Raji (cell line): Measurements from ENCODE around the gene ARHGAP45.
A peak's percentile ranks its signal among the peaks of the same experiment; 100 is the strongest.

Experiments used
- POLR2A ChIP-seq: IDR thresholded peaks from 2 replicates; pipeline ENCODE4 v1.6.1; 2011; ENCODE audit warnings: low read depth, low read length, control low read depth; ENCODE audit not compliant: insufficient read depth

ARHGAP45 gene

GRCh38 chr19:1069009-1069779, 2.2 kb downstream of the ARHGAP45 start:
- TF ChIP-seq POLR2A = peak; percentile 84

- no peak for TF ChIP-seq POLR2A
Observed at GRCh38 chr19:1070576-1070930, 3.6 kb downstream of the ARHGAP45 start.

DNA sequence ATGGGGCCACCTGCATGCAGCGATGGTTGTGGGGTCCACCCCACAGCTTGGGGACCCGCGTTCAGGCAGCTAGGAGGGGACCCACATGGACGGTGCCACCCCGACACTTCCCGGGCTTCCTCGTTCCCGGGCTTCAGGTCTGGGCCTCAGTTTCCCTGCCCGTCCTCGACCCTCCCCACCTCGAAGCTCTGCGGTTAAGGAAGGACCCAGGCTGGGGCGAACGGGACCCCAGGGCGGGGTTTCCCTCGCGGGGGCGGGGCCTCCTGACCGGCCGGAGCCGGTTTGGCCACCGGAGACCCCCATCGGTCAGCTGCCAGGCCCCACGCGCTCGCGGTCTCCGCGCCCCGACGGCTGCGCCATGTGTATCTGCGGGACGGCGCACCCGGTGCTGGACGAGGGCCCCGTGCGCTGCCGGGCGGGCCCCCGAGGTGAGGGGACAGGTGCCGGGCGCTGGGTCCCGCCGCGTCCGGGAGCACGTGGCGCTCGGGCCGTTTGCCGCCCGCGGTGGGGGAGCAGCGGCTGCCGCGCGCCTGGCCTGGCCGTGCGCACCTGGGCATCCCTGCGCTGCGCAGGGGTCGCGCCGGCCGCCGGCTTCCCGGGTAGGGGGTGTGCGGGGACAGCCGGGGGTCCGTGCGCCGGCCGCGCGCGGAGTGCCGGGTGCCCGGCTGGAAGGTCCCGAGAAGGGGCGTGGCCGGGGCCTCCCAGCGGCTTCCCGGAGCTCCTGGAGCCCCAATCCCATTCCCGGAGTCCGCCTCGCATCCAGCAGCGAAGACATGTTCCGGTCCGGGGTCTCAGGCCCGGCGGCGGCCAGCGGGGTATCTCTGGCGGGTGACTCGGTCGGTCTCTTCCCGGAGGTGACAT, 4.2 kb downstream of the ARHGAP45 start:
- TF ChIP-seq POLR2A = no peak

DNA sequence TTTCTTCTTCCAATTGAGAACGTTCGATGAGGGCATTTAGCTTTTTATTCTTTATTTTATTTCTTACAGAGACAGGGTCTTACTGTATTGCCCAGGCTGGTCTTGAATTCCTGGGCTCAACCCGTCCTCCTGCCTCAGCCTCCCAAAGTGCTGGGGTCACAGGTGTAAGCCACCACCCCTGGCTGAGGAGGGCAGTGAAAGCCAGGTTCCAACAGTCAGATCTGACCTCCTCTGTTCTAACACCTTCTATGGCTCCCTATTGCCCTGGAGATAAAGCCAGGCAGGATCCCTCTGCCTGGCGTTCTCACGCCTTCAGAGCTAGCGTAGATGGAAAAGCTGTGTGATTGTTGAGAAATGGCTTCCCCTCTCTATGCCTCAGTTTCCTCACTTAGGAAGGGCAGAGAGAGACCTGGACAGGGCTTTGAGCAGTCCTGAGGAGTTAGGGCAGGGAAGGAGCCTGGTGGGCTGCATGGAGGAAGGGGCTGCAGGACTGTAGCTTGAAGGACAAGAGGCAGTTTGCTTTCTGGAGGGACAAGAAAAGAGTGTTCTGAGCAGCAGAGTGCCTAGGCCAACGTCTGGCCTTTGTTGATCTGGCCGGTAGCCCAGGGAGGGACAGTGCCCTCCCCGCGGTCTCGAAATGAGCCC, 5.5 kb downstream of the ARHGAP45 start:
- TF ChIP-seq POLR2A = no peak

DNA sequence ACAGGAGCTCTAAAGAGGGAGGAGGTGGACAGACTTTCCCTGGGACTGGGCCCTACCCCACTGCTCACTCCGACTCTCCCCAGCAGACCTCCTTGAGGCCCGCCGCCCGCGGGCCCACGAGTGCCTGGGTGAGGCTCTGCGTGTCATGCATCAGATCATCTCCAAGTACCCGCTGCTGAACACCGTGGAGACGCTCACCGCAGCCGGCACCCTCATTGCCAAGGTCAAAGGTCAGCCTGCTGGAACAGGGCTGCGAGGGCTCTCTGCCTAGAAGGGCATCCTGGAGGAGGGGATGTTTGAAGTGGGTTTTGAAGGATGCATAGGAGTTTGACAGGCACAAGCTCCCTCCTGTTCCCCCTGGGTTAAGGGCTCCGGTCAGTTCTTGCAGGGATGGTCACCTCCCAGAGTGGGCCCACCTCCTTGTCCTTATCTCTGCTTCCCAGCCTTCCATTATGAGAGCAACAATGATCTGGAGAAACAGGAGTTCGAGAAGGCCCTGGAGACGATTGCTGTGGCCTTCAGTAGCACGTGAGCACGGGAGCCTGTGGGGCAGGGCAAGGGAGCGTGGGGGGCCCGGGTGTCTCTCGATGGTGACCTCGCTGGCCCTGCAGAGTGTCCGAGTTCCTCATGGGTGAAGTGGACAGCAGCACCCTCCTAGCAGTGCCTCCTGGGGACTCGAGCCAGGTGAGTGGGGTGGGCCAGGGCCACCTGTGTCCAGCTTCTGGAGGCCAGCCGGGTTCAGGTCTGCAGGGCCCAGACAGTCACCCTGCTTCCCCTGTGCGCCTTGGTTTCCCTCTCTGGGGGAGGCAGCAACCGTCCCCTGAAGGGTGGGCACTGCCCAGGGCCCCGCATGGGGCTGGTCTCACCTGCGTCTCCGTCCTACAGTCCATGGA, 6.3 kb downstream of the ARHGAP45 start:
- no peak for TF ChIP-seq POLR2A

DNA sequence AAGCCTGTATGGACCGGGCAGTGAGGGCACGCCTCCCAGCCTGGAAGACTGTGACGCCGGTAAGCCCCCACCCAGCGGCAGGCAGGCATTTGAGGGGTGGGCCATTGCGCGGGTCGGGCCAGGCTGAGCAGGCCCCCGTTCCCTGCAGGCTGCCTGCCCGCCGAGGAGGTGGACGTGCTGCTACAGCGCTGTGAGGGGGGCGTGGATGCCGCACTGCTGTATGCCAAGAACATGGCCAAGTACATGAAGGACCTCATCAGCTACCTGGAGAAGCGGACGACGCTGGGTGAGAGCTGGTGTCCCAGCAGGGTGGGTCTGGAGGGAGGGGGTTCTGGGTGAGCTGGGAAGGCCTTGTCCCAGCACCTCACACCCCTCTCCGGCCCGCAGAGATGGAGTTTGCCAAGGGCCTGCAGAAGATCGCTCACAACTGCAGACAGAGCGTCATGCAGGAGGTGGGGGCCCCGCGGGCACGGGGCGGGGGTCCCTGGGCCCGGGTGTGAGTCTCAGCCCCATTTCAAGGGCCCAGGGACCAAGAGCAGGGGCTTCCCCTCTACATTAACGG, 7.1 kb downstream of the ARHGAP45 start:
- TF ChIP-seq POLR2A = no peak

GRCh38 chr19:1074544-1075283, 7.7 kb downstream of the ARHGAP45 start:
- TF ChIP-seq POLR2A = 0 out of 2 replicates have a peak, but pooled peaks have one; percentile 14

DNA sequence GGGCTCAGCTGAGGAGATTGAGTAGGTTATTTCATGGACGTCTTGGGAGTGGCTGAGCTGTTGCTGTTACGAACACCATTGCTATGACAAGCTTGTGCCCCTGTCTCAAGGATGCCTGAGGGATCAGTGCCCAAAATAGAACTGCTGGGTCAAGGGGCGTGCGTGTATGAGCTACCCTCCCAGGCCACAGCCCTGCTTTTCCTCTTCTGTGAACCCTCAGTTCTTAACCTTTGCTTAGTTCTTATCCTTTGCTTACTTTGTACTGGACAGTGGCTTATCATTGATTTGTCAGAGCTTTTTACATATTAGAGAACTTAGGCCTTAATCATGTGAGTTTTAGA, 9.0 kb downstream of the ARHGAP45 start:
- no peak for TF ChIP-seq POLR2A

DNA sequence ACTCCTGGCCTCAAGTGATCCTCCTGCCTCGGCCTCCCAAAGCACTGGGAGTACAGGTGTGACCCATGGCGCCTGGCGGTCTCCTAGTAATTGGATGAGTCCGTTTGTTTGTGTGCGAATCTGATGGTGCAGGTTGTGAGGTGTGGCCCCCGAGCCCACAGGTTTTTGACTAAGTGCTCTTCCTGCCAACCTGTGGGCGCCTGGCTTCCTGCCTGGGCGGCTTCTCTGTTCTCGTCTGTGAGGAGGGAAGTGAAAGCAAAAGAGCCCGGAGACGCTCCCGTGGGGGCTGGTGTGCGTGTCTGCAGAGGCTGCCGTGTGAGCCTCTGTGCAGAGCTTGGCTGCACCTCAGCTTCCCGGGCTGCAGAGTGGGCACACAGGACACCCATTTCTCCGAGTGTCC, 10.0 kb downstream of the ARHGAP45 start:
- TF ChIP-seq POLR2A = 0 out of 2 replicates have a peak, but pooled peaks have one; percentile 19

GRCh38 chr19:1079566-1080111, 12.7 kb downstream of the ARHGAP45 start:
- no peak for TF ChIP-seq POLR2A

- TF ChIP-seq POLR2A = no peak
Observed at GRCh38 chr19:1080360-1081161, 13.6 kb downstream of the ARHGAP45 start.

GRCh38 chr19:1081301-1082164, 14.6 kb downstream of the ARHGAP45 start:
- no peak for TF ChIP-seq POLR2A
